Limb (tissue), 2 donors: ENCODE results near the gene HSD17B3.
"Not testable (repeated sequence)": the region's sequence is repeated elsewhere in the genome, so short reads cannot be mapped to it uniquely, and the experiment has no call there.

Experiments
- DNase-seq, 2 donors: peaks; one replicate each; pipeline ENCODE4 v3.0.0-alpha.2; 2016; ENCODE audit errors: extremely low spot score in 2 of 2

The HSD17B3 gene

GRCh38 chr9:96302021-96302420 is at the start of gene HSD17B3:
Gene HSD17B3, minus strand, starts transcription at chr9:96302176. Its CDS starts 72 bp downstream, at chr9:96302104.
- no peak for DNase-seq

- no peak for DNase-seq
These were observed 48.9 kb upstream of the HSD17B3 start for GRCh38 chr9:96350866-96351265.

- DNase-seq, result no peak
These were observed 46.3 kb upstream of the HSD17B3 start for GRCh38 chr9:96348261-96348660.

- DNase-seq, result no peak
These were observed 43.6 kb upstream of the HSD17B3 start for GRCh38 chr9:96345551-96345950.

GRCh38 chr9:96344458-96345180 is 42.6 kb upstream of the HSD17B3 start:
- peak; percentile 51 to 58 for DNase-seq

GRCh38 chr9:96343515-96344360 is 41.8 kb upstream of the HSD17B3 start:
- DNase-seq, result no peak

GRCh38 chr9:96342571-96343245 is 40.7 kb upstream of the HSD17B3 start:
- no peak for DNase-seq

GRCh38 chr9:96340707-96341106 is 38.7 kb upstream of the HSD17B3 start:
- no peak for DNase-seq

GRCh38 chr9:96338299-96338698 is 36.3 kb upstream of the HSD17B3 start:
- no peak for DNase-seq

- DNase-seq, result no peak
These were observed 32.0 kb upstream of the HSD17B3 start for GRCh38 chr9:96333958-96334357.

GRCh38 chr9:96331236-96331947 is 29.4 kb upstream of the HSD17B3 start:
- DNase-seq, result no peak

- DNase-seq, result peak; percentile 45 to 67
These were observed 25.8 kb upstream of the HSD17B3 start for GRCh38 chr9:96327694-96328352.

GRCh38 chr9:96323169-96323568 is 21.2 kb upstream of the HSD17B3 start:
- no peak for DNase-seq

- DNase-seq, result not testable (repeated sequence)
These were observed 20.8 kb upstream of the HSD17B3 start for GRCh38 chr9:96322736-96323135.

GRCh38 chr9:96322210-96322609 is 20.2 kb upstream of the HSD17B3 start:
- DNase-seq, result not testable (repeated sequence)

GRCh38 chr9:96321515-96321914 is 19.5 kb upstream of the HSD17B3 start:
- no peak for DNase-seq

GRCh38 chr9:96320749-96321280 is 18.8 kb upstream of the HSD17B3 start:
- DNase-seq, result no peak

GRCh38 chr9:96318921-96319565 is 17.1 kb upstream of the HSD17B3 start:
- DNase-seq, result no peak

GRCh38 chr9:96317335-96317980 is 15.5 kb upstream of the HSD17B3 start:
- DNase-seq, result peak; percentile 69 to 75

GRCh38 chr9:96309850-96310249 is 7.9 kb upstream of the HSD17B3 start:
- DNase-seq, result no peak
